Measurements from ENCODE around the gene ERN1.

DNA sequence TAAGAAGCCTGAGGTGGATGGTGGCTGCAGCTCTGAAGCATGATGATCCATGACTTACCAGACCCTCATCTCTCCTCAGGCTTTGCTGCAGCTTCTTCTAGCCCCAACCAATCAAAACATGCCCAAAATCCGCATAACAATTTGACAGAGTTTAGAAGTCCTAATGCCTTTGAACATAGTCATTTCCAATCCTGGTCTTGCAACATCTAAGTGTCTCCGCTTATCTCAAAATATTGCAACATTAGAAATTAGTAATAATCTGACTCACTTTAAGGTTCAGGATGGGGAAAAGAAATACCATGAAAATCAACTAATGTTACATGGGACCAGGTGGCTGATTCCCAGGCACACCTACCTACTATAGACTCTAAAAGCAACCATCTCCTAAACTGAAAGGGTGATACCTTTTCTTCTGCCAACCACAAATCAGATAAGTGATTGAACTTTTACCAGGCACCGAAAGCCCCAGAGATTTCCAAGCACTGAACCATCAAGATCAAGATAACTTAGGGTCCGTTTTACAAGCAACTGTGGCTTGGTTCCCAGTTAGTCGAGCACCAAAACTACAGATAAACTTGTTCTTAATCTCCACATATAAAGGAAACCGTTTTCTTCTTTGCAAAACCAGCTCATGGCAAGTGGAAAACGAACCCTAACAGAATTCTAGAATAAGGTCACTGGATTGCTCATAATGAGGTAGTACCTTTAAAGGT lies 14.0 kb downstream of the ERN1 start:
- TF ChIP-seq TAF1 (IDR thresholded peaks at IDR 0.05; ENCODE audit: low read depth, low read length): no peak
- TF ChIP-seq, protein P1, sequence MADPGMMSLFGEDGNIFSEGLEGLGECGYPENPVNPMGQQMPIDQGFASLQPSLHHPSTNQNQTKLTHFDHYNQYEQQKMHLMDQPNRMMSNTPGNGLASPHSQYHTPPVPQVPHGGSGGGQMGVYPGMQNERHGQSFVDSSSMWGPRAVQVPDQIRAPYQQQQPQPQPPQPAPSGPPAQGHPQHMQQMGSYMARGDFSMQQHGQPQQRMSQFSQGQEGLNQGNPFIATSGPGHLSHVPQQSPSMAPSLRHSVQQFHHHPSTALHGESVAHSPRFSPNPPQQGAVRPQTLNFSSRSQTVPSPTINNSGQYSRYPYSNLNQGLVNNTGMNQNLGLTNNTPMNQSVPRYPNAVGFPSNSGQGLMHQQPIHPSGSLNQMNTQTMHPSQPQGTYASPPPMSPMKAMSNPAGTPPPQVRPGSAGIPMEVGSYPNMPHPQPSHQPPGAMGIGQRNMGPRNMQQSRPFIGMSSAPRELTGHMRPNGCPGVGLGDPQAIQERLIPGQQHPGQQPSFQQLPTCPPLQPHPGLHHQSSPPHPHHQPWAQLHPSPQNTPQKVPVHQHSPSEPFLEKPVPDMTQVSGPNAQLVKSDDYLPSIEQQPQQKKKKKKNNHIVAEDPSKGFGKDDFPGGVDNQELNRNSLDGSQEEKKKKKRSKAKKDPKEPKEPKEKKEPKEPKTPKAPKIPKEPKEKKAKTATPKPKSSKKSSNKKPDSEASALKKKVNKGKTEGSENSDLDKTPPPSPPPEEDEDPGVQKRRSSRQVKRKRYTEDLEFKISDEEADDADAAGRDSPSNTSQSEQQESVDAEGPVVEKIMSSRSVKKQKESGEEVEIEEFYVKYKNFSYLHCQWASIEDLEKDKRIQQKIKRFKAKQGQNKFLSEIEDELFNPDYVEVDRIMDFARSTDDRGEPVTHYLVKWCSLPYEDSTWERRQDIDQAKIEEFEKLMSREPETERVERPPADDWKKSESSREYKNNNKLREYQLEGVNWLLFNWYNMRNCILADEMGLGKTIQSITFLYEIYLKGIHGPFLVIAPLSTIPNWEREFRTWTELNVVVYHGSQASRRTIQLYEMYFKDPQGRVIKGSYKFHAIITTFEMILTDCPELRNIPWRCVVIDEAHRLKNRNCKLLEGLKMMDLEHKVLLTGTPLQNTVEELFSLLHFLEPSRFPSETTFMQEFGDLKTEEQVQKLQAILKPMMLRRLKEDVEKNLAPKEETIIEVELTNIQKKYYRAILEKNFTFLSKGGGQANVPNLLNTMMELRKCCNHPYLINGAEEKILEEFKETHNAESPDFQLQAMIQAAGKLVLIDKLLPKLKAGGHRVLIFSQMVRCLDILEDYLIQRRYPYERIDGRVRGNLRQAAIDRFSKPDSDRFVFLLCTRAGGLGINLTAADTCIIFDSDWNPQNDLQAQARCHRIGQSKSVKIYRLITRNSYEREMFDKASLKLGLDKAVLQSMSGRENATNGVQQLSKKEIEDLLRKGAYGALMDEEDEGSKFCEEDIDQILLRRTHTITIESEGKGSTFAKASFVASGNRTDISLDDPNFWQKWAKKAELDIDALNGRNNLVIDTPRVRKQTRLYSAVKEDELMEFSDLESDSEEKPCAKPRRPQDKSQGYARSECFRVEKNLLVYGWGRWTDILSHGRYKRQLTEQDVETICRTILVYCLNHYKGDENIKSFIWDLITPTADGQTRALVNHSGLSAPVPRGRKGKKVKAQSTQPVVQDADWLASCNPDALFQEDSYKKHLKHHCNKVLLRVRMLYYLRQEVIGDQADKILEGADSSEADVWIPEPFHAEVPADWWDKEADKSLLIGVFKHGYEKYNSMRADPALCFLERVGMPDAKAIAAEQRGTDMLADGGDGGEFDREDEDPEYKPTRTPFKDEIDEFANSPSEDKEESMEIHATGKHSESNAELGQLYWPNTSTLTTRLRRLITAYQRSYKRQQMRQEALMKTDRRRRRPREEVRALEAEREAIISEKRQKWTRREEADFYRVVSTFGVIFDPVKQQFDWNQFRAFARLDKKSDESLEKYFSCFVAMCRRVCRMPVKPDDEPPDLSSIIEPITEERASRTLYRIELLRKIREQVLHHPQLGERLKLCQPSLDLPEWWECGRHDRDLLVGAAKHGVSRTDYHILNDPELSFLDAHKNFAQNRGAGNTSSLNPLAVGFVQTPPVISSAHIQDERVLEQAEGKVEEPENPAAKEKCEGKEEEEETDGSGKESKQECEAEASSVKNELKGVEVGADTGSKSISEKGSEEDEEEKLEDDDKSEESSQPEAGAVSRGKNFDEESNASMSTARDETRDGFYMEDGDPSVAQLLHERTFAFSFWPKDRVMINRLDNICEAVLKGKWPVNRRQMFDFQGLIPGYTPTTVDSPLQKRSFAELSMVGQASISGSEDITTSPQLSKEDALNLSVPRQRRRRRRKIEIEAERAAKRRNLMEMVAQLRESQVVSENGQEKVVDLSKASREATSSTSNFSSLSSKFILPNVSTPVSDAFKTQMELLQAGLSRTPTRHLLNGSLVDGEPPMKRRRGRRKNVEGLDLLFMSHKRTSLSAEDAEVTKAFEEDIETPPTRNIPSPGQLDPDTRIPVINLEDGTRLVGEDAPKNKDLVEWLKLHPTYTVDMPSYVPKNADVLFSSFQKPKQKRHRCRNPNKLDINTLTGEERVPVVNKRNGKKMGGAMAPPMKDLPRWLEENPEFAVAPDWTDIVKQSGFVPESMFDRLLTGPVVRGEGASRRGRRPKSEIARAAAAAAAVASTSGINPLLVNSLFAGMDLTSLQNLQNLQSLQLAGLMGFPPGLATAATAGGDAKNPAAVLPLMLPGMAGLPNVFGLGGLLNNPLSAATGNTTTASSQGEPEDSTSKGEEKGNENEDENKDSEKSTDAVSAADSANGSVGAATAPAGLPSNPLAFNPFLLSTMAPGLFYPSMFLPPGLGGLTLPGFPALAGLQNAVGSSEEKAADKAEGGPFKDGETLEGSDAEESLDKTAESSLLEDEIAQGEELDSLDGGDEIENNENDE (IDR thresholded peaks at IDR 0.05; ENCODE audit: insufficient replicate concordance, low read length): no peak
- no peak for TF ChIP-seq EGR1 (IDR thresholded peaks at IDR 0.05; ENCODE audit: borderline replicate concordance, low read depth, low read length)
- no peak for TF ChIP-seq CEBPB (IDR thresholded peaks at IDR 0.05; ENCODE audit: low read depth, low read length)
- TF ChIP-seq POLR2A (IDR thresholded peaks at IDR 0.05; ENCODE audit: control extremely low read depth in 1 of 2, low read depth in 2 of 2, low read length in 2 of 2): no peak
- no peak for TF ChIP-seq CTCF (IDR thresholded peaks at IDR 0.05; ENCODE audit: control extremely low read depth in 1 of 3, insufficient read depth in 1 of 3, low read depth in 1 of 3, low read length in 3 of 3)
- no peak for TF ChIP-seq ATF3 (IDR thresholded peaks at IDR 0.05; ENCODE audit: insufficient read depth, low read depth, low read length)
- no peak for TF ChIP-seq RAD21 (IDR thresholded peaks at IDR 0.05 in 1 of 2, conservative IDR thresholded peaks at IDR 0.05 in 1 of 2; ENCODE audit: low read depth in 2 of 2, low read length in 2 of 2)
